EH (cell line): ENCODE measurements around the gene GLT1D1.

Experiments
- DNase-seq: peaks from one replicate; pipeline ENCODE4 v3.0.0-alpha.2; 2015; ENCODE audit warnings: low read depth

The GLT1D1 gene

GRCh38 chr12:128916425-128916824 is 63.1 kb downstream of the GLT1D1 start:
- DNase-seq, result no peak

DNA sequence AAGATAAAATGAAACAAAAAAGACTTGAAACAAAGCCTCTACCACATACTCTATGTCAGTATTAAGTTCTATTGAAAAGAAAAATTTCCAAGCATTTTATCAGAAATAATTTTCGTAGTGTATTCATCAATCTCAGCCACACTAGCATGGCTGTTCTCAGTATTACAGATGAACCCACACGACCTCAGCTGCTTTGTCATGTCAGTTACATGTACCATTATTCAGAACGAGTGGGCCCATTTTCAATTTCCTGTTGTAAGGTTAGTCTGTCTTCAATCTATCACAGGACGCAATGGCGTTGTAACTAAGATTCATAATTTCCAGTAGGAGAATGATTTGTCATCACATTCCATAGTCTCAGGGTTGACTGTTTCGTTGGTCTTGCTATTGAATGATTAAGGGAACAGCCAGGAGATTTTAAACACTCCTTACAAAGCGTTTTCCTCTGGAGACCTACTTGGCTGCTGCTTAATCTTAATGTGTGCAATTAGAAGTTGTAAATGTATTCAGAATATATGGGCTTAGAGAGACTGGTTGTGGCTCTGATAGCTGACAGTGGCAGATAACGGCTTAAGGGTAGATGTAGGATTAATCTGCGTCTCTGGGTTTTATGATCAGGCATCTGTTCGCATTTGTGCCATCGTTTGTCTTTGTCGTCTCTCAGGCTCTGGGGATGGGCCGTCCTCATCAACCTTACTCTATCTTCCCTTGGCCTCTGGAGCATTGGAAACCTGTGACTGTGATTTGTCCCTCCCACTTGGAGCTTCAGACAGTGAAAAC is 65.4 kb downstream of the GLT1D1 start:
- DNase-seq, result no peak

GRCh38 chr12:128920468-128920867 is 67.2 kb downstream of the GLT1D1 start:
- no peak for DNase-seq

DNA sequence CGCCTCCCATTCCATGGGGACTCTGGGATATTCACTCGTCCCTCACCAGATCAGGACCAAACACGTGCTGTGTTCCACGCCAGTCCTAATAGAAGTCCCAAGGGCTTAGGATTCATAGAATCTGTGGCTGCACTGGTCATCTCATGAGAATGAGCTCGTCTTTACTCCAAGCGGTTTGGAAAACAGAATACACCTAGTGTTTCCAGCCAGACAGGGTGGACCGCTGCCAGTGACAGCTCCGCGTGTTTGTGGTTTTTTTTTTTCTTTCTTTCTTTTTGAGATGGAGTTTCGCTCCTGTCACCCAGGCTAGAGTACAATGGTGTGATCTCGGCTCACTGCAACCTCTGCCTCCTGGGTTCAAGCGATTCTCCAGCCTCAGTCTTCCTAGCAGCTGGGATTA is 75.1 kb downstream of the GLT1D1 start:
- DNase-seq, result no peak

DNA sequence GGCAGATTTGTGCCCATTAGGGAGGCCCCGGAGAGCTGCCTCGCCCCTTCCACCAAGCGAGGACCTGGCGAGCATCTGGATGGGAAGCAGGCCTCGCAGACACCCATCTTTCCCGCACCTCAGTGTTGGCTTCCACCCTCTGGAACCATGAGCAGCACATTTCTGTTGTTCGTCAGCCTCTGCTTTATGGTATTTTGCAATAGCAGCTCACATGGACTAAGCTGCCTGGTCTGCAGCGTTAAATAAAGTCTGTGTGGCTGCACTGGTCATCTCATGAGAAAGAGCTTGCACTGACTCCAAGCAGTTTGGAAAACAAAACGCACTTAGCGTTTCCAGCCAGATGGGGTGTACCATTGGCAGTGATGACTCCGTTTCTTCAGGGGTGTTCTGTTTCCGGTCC is 75.8 kb downstream of the GLT1D1 start:
- DNase-seq, result no peak

DNA sequence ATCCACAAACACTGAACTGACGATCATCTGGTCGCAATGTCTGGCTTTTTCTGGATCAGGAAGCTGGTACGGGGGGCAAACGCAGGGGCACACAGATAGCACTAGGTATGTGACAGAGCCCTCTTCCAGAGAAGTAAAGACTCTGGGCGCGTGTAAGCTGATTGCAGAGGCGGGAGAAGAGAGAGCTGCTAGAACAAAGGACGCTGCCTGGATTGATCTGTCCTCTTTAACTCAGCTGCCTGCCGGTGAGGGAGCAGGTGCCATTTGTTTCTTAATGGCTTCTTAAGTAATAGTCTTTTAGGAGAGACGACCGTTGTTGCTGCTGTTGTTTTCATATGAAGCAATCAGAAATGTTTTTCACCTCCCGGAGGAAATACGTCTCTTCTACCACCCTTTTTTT is 77.3 kb downstream of the GLT1D1 start:
- DNase-seq, result no peak

DNA sequence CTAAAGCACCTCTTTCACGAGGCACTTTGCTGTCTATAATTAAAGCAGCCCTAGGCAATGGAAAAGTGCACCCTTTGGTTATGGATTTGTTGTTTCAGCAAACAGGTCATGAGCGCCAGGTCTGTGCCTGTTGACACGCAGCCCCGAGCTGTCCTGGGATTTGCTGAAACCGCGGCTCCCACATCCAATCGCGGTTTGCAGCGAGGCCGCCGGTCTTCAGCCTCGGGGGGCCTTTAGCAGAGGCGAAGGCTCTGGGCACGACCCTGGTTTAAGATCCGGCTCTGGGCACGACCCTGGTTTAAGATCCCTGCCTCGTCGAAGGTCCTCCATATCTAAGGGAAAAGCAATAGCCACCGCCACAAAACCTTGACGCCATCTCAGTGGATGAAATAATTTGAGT is 79.2 kb downstream of the GLT1D1 start:
- DNase-seq, result no peak

- DNase-seq, result no peak
Observed at GRCh38 chr12:128933039-128933438, 79.8 kb downstream of the GLT1D1 start.

GRCh38 chr12:128933926-128934325 is 80.6 kb downstream of the GLT1D1 start:
- no peak for DNase-seq

- DNase-seq, result no peak
Observed at GRCh38 chr12:128938886-128939285, 85.6 kb downstream of the GLT1D1 start.

- no peak for DNase-seq
Observed at GRCh38 chr12:128940090-128940888, 87.0 kb downstream of the GLT1D1 start.

DNA sequence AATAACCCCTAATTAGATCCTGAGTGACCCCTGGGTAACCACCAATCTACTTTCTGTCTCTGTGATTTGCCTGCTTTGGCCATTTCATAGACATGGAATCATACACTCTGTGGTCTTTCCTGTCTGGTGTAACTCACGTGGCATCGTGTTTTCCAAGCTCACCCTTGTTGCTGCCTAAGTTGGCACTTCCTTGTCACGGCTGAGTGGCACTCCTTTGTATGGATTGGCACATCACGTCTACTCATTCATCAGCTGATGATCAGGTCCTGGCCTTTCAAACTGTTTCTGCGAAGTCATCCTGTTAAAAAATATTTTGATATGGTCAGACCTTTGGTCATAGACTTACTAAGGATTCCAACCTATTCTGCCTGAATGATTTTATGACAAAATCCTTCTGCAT is 87.7 kb downstream of the GLT1D1 start:
- DNase-seq, result no peak

- DNase-seq, result no peak
Observed at GRCh38 chr12:128942960-128943477, 89.7 kb downstream of the GLT1D1 start.

GRCh38 chr12:128944956-128945355 is 91.7 kb downstream of the GLT1D1 start:
- DNase-seq, result no peak

- no peak for DNase-seq
Observed at GRCh38 chr12:128947209-128947608, 93.9 kb downstream of the GLT1D1 start.

DNA sequence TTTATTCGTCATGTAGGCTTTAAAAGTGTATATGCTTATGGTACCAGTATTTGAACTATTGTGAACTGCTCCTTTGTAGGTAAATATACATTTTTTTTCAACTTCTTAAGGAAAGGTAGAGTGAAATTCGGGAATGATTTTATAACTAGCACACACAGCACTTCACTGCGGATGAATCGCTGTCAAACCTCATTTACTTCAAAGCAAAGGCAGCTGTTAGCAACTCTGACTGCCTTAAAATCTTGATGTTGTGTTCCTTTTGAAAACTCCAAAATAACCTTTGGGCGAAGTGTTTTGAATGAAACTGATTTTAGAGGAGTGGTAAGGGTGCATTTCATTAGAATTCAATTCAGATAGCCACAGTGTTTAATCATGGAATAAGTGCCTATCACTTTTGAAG is 95.8 kb downstream of the GLT1D1 start:
- no peak for DNase-seq

GRCh38 chr12:128951448-128951847 is 98.2 kb downstream of the GLT1D1 start:
- no peak for DNase-seq

DNA sequence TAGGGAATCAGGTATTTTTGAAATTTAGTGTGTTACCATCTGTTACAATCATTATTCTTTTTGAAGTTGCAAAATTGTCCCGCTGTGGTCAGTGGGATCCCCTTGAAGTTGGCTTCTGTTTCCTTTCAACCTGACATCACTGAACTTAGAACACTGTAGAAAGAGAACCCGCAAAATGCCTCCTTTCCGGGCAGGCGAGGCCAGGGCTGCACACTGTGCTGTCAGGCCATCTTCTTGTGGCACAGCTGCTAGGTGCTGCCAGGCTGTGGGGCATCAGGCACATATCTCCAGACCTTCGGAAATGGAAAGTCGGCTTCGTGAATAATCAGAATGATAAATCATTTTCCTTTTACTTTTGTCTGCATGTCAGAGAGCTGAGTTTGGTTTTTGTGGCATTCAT is 103.5 kb downstream of the GLT1D1 start:
- DNase-seq, result no peak

DNA sequence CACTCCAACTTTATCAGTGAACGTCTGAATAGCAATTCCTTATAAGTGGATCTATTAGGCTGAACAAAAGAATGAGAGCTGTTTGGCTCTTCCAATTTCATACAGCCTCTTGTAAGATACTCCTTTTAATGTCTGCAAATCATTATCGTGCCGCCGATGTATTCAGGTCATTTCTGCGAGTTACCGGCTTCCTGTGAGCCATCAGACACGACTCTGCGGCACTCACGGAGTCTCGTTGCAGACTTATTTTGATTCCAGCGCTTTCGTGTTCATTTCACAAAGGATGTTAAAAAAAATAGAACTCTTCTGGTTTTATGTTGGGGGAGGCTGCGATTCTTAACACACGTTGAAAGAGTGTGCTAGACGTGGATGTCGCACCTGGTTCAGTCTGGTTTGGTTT is 106.6 kb downstream of the GLT1D1 start:
- DNase-seq, result no peak

DNA sequence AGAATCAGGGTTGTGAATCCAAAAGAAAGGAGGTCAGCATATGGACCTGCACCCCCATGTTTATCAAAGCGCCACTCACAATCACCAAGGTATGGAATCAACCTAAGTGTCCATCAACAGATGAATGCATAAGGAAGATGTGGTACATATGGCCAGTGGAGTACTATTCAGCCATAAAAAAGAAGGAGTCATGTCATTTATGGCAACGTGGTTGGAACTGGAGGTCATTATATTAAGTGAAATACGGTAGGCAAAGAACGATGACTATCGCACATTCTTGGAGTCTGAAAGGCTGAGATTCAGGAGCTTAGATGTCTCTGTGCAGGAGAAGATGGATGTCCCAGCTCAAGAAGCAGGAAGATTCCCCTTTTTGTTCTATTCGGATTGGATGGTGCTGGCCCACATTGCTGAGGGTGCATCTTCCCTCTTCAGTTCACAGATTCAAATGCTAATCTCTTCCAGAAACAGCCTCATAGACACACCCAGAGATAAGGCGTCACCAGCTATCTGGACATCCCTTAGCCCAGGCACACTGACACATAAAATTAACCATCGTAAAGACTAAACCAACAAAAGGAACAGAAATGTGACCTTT is 108.1 kb downstream of the GLT1D1 start:
- DNase-seq, result no peak

DNA sequence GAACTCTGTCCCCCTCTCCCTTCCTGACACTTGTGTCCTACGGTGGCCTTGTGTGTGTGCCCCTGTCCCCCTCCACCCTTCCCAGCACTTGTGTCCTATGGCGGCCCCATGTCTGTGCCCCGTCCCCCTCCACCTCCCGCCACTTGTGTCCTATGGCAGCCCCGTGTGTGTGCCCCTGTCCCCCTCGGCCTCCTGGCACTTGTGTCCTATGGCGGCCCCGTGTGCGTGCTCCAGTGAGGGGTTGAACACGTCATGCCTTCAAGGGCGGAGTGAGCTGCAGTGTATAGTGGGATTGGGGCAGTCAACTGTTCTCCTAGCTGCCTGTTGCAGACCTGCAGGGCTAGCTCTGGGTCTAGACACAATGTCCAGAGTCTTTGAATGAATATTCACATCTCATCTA is 108.7 kb downstream of the GLT1D1 start:
- DNase-seq, result no peak

GRCh38 chr12:128966203-128966810 is 113.0 kb downstream of the GLT1D1 start:
- no peak for DNase-seq
